GM18858 (cell line): ENCODE results near the gene C5orf46.

ENCODE experiments used
- ATAC-seq: cut with Tn5 transposase; IDR thresholded peaks from one replicate; pipeline ENCODE4 v1.9.1; 2021; ENCODE audit not compliant: unreplicated experiment

The C5orf46 gene

DNA sequence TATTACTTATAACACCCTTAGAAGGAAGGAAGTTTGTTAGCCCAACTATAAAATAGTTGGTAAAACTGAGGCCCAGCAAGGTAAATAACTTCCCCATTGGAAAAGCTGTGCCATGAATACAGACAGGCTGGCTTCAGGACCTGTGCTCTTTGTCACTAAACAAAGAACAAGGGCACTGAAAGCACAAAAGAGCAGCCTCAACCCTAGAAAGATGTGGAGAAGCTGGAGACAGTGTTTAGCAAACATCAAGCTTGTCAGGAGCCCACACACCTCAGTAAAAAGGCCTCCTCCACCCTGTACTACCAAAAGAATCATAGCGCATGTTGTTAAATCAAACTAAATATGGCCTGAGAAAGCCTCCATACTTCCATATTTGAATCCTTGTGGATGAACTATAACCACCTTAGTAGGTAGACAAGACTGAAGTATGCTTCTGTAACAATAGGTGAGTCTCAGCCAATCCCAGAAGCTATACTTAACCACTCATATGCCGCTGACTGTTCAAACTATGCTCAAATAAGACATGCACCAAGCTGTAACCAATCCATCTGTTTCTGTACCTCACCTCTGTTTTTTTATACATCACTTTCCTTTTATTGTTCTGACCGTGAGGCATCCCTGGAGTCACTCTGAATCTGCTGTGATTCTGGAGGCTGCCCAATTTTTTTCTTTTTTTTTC, 46.2 kb downstream of the C5orf46 start:
- no peak for ATAC-seq

DNA sequence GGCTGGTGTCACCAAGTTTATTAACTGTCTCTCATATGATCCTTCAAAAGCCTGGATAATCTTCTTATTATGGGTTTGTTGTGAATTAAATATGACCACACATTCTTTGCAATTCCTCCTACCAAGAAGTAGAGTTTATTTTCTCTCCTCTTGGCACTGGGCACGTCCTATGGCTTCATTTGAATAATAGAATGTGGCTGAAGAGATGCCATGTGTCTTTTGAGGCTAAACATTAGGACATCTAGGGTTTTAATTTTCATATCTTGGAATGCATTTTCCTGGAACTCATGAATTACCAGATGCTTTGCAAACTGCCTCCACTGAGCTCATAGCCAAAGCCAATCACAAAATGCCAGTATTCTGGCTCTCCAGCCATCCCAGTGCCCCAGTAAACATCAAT, 47.8 kb downstream of the C5orf46 start:
- ATAC-seq, result no peak

GRCh38 chr5:147857302-147858129, 48.8 kb downstream of the C5orf46 start:
- ATAC-seq, result peak; percentile 92

DNA sequence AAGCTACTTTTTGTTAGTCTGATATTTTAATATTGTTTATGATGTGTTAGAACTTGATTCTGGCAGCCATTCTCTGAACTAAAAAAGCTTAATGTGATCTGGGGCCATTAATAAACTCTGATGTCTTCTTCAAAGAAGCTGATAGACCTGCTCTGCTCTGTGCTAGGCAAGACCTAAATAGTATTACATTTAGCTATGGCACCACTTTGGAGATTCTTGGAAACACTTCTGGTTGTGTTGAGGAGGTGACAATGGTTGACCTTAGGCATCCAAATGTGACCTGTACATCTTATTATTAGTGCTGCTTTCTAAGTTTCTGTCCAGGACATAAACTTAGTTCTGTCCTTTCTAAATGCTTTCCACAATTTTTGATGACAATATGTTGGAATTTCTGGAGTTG, 49.5 kb downstream of the C5orf46 start:
- ATAC-seq, result no peak

- ATAC-seq, result no peak
These were observed 50.6 kb downstream of the C5orf46 start for GRCh38 chr5:147855774-147856069.

GRCh38 chr5:147854894-147855773, 51.2 kb downstream of the C5orf46 start:
- no peak for ATAC-seq

DNA sequence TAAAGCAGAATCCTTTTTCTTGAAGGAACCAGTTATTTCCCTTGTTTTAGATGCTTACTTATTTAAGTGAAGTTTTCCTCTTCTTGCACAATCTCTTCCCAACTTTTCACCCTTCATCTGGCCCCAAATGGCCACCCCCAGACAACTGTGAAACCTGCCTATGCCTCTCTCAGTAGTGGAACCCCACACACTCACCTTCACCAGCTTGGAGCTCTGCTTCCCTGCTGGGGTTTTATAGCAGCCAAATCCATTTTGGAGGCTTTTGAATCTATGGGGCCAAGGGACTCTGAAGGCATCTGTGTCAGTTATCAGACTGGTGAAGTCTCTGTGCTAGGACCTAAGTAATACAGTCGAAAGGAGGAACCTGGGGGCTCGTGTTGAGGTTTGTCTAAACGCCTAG, 52.0 kb downstream of the C5orf46 start:
- ATAC-seq, result no peak

DNA sequence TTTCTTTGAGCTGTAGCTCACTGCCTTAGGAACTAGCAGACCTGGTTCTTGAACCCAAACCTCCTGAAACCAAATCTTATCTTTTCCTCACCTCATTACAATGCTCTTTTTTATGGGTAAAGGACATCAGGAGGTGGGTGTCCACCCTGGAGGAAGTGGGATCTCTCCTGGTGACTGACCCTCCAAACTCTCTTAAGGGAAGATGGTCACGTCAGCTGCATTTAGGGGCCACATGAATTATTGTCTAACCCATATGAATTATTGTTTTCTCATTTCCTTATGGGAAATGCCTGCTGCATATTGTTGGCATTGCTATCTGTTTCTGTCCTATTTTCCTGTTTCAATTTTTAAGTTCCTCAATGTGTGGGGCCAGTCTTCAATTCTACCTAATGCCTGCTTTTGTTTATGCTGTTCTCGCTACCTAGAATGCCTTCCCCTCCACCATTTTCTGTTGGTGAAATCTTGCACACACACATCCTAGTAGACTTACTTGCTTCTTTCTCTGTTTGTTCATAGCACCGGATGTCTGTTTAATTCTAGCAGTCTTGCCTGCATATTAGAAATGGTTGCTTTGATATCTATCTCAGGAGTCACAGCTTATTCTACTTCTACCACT, 52.9 kb downstream of the C5orf46 start:
- ATAC-seq, result no peak

DNA sequence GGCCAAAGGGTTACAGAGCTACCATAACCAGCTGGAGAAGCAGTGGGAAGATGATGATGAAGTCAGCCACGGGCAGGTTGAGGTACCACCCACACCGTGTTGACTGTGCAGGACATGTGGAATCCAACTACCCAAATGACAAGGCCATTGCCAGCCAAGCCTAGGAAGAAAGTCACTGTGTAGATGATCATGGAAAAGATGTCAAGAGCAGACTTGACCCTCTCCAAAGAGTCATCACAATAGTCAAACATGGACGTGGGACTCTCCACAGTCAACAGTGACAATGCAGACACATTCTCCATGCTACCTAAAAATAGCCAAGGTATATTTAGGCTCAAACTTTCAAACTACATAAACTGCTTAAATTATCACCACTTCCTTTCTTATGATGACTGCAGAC, 54.0 kb downstream of the C5orf46 start:
- no peak for ATAC-seq

DNA sequence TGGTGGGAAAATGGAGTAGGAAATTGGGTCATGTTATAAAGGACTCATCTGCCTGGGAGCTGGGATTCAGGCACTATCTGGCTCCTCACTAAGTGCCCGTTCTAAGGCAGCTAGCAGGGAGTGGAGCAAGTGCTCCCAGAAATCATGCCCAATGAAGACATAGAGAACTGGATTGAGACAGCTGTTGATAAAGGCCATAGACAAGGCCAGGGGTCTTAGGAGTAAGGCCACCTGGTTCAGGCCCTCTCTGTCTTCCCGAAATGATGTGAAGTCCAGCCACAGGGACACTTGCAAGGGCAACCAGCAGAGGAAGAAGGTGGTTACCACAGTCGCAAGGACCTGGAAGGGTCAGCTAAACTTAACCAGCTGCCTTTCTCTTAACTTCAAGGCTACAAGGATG, 54.8 kb downstream of the C5orf46 start:
- ATAC-seq, result no peak

GRCh38 chr5:147849226-147849625, 57.1 kb downstream of the C5orf46 start:
- ATAC-seq, result no peak

- ATAC-seq, result no peak
These were observed 60.7 kb downstream of the C5orf46 start for GRCh38 chr5:147845618-147846017.

- ATAC-seq, result no peak
These were observed 61.5 kb downstream of the C5orf46 start for GRCh38 chr5:147844846-147845245.

DNA sequence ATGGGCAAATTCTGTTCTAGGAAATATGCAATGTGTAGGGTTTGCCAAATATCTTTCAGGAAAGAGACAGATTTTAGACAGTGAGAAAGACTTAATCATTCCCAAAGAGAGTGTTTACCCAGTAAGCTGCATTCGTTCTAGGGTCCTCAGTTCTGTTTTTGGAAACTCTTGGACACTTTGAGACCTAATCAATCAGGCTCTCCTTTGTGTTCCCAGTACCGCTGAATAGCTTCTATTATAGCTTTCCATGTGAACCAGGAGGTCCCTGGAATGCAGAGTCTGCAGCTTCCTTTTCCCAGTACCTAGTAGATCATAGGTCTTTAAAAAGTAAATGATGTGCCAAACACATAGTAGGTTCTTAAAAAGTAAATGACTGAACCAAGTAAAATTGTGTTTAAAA, 63.5 kb downstream of the C5orf46 start:
- ATAC-seq, result no peak
